Measurements from ENCODE around the gene CCL17. TPM values are rescaled to one million over a fixed set of nuclear protein-coding genes. Genes with fewer than 3 reads are reported as not detected.
A peak's percentile ranks its signal among the peaks of the same experiment; 100 is the strongest.

The CCL17 gene
- total and polyA plus RNA-seq, 4 donors = 0.94 TPM; not detected in 3

DNA sequence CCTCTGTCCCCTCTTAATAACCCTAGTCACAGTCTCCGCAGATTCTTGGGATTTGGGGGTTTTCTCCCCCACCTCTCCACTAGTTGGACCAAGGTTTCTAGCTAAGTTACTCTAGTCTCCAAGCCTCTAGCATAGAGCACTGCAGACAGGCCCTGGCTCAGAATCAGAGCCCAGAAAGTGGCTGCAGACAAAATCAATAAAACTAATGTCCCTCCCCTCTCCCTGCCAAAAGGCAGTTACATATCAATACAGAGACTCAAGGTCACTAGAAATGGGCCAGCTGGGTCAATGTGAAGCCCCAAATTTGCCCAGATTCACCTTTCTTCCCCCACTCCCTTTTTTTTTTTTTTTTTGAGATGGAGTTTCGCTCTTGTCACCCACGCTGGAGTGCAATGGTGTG, 40.4 kb upstream of the CCL17 start:
- intact Hi-C loops (cut with DNase I) = no loop called here
- ATAC-seq (ENCODE audit: low FRiP score) = no peak
- H3K4me3 ChIP-seq (ENCODE audit: low read length in 2 of 2) = no peak overlapping the region
- no peaks in the 10 kb centered on the region for H3K36me3 ChIP-seq (ENCODE audit: control insufficient read depth in 1 of 2, insufficient read depth in 2 of 2, low read length in 1 of 2)
- no peaks in the 10 kb centered on the region for H3K9me3 ChIP-seq (ENCODE audit: control insufficient read depth, low read length)
- no peaks in the 10 kb centered on the region for H3K4me1 ChIP-seq (ENCODE audit: control insufficient read depth in 1 of 2, insufficient read depth in 2 of 2, low read length in 2 of 2)
- no peak overlapping the region for H3K27ac ChIP-seq (ENCODE audit: low read depth in 1 of 2, low read length in 2 of 2)
- DNase-seq = no peak
- H3K27me3 ChIP-seq (ENCODE audit: control insufficient read depth in 1 of 2, insufficient read depth in 2 of 2, low read length in 1 of 2) = no peaks in the 10 kb centered on the region
- WGBS, 2 donors = 93 to 98% methylated on average over 3 of the region's 3 CpGs

DNA sequence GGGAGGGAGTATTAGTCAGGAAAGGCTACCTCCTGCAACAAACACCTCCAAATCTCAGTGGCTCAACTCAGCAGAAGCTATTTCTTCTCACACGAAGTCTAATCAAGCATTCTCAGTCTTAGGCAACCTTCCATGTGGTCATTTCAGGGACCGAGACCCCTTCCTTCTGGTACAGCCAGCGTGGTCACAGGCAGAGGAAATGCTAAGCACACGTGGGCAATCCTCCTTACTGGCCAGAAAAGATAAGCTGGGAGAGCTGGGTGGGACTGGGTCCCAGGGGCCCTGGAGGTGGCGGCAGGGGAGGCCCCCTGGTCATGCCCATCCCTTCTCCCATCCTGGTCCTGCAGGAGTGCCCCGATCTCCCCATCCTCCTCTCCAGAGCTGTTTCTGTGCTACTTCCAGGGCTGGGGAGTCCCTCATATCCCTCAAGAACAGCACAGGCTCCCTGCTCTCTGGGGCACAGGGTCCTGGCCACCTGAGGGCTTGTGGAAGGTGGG, 38.0 kb upstream of the CCL17 start:
- intact Hi-C loops (cut with DNase I) = no loop called here
- ATAC-seq (ENCODE audit: low FRiP score) (no peak), DNase-seq (no peak)
- Histone ChIP-seq H3K27ac (ENCODE audit: low read depth in 1 of 2, low read length in 2 of 2) (no peak overlapping the region), H3K4me1 (ENCODE audit: control insufficient read depth in 1 of 2, insufficient read depth in 2 of 2, low read length in 2 of 2) (no peaks in the 10 kb centered on the region), H3K36me3 (ENCODE audit: control insufficient read depth in 1 of 2, insufficient read depth in 2 of 2, low read length in 1 of 2) (no peaks in the 10 kb centered on the region), H3K9me3 (ENCODE audit: control insufficient read depth, low read length) (no peaks in the 10 kb centered on the region), H3K27me3 (ENCODE audit: control insufficient read depth in 1 of 2, insufficient read depth in 2 of 2, low read length in 1 of 2) (no peaks in the 10 kb centered on the region), H3K4me3 (ENCODE audit: low read length in 2 of 2) (no peak overlapping the region)
- WGBS, 2 donors = 34 to 48% methylated on average over 6 of the region's 6 CpGs

DNA sequence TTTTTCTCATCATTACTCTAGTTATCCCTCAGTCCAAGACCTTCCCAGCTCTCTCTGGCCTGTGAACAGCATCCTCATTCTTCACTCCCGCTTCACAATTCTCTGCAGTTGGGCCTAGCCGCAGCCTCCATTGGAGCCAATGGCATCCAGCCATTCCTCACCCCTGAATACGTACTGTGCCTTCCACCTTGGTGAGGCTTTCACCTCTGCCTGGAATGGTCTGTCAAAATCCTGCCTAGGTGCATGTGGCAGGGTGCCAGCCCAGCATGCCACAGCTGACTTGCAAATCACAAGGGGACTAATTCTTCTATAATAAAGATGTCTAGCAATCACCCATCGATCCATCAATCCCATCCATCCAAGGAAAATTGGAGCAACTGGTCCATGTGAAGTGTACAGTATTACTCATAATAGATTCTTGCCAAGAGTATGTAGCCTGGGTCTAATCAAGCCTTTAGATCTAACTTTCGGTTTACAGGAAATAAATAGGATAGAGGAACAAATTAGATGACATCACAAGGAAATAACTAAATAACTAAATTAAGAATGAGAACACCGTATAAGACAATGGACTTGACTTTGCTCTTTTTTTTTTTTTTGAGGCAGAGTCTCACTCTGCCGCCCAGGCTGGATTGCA, 37.3 kb upstream of the CCL17 start:
- intact Hi-C loops (cut with DNase I) = no loop called here
- Histone ChIP-seq H3K4me1 (ENCODE audit: control insufficient read depth in 1 of 2, insufficient read depth in 2 of 2, low read length in 2 of 2) (no peaks in the 10 kb centered on the region), H3K4me3 (ENCODE audit: low read length in 2 of 2) (no peak overlapping the region), H3K9me3 (ENCODE audit: control insufficient read depth, low read length) (no peaks in the 10 kb centered on the region), H3K27ac (ENCODE audit: low read depth in 1 of 2, low read length in 2 of 2) (no peak overlapping the region), H3K36me3 (ENCODE audit: control insufficient read depth in 1 of 2, insufficient read depth in 2 of 2, low read length in 1 of 2) (no peaks in the 10 kb centered on the region), H3K27me3 (ENCODE audit: control insufficient read depth in 1 of 2, insufficient read depth in 2 of 2, low read length in 1 of 2) (no peaks in the 10 kb centered on the region)
- DNase-seq = no peak
- no peak for ATAC-seq (ENCODE audit: low FRiP score)
- WGBS, 2 donors = 73 to 78% methylated on average over 7 of the region's 7 CpGs

DNA sequence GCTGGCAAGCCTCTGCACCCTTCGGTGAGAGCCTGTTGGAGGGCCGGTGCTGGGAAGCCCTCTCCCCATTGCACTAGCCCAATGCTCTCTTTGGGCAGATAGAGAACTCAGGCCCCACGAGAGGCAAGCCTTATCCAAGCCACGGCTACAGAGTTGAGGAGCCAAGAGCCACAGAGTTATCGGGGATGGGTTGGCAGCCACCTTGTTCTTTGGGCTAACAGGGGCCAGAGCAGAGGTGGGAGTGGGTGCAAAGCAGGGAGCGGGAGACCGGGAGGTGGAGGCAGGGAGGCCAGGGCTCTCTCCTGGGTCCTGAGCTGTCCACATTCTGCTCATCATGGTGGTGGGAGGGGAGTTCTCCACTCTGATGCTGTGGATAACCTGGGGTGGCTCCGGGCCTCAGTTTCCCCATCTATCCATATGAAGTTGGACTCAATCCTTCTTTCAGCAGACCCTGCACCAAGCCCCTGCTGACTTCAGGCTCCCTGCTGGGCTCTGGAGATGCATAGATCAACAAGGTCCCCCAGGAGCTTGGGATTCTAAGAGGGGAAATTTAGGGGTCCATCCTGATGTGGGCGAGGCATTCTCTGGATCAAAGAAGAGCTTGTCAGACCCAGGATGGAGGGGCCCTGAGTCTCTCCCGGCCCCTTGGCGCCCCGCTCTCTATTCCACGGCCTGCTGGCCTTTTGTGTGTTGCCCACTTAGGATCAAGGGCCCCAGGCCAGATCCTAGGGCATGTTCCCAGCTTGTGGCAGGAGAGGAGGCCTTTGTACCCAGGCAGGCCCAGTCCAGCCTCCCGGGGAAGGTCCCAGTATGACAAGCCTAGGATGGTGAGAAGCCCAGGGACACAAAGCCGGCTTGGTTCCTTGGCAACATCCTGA, 32.8 kb upstream of the CCL17 start:
- no peaks in the 10 kb centered on the region for H3K27me3 ChIP-seq (ENCODE audit: control insufficient read depth in 1 of 2, insufficient read depth in 2 of 2, low read length in 1 of 2)
- H3K36me3 ChIP-seq (ENCODE audit: control insufficient read depth in 1 of 2, insufficient read depth in 2 of 2, low read length in 1 of 2) = no peaks in the 10 kb centered on the region
- intact Hi-C loops (cut with DNase I) = loop anchor here (1.0 to 5.0 kb wide), 4 partner anchors 46 to 66 kb away; no protein-coding TSS in a partner anchor
- ATAC-seq (ENCODE audit: low FRiP score) = no peak
- peak overlapping the region; percentile 34 to 78 for H3K27ac ChIP-seq (ENCODE audit: low read depth in 1 of 2, low read length in 2 of 2)
- H3K4me3 ChIP-seq (ENCODE audit: low read length in 2 of 2) = no peak overlapping the region
- no peaks in the 10 kb centered on the region for H3K9me3 ChIP-seq (ENCODE audit: control insufficient read depth, low read length)
- WGBS, 2 donors = 24 to 30% methylated on average over 14 to 15 of the region's 15 CpGs
- no peaks in the 10 kb centered on the region for H3K4me1 ChIP-seq (ENCODE audit: control insufficient read depth in 1 of 2, insufficient read depth in 2 of 2, low read length in 2 of 2)
- peak; percentile 46 to 92 for DNase-seq

DNA sequence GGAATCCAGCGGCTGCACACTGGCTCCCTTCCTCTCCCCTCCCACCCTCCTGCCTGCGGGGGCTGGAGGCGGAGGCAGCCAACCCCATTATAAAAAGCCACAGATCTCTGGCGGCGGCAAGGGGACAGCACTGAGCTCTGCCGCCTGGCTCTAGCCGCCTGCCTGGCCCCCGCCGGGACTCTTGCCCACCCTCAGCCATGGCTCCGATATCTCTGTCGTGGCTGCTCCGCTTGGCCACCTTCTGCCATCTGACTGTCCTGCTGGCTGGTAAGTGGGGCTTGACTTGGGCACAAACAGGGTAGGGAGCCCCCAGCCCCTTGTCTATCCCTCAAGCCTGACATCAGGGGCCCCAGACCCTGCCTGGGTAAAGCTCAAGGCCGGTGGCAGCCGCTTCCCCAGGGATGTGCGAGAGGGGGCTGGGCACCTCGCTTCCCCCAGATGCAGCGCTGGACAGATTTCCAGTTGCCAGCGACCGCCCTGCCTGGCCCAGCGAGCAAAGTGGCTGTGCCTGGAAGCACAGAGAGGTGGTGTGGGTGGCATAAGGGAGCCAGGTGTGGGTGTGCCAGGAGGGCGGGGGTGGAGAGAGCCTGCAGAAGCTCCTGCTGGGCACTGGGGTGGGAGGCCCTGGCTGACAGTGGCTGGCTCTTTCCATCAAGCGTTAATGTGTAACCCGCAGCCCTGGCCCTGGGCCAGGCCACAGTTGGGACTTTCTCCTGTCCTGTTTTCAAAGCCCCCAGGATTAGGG, 32.0 kb upstream of the CCL17 start, which contains the start of gene CX3CL1:
Gene CX3CL1, plus strand, starts transcription at position 119 of the 745 bp plus-strand sequence. Its CDS starts 79 bp downstream, at position 198.
- Histone ChIP-seq H3K27ac (ENCODE audit: low read depth in 1 of 2, low read length in 2 of 2) (peak within 1 kb of the TSS; percentile 44 to 79), H3K36me3 (ENCODE audit: control insufficient read depth in 1 of 2, insufficient read depth in 2 of 2, low read length in 1 of 2) (no peaks in the 10 kb centered on the region), H3K9me3 (ENCODE audit: control insufficient read depth, low read length) (no peaks in the 10 kb centered on the region), H3K4me3 (ENCODE audit: low read length in 2 of 2) (peak within 1 kb of the TSS; percentile 52 to 69), H3K27me3 (ENCODE audit: control insufficient read depth in 1 of 2, insufficient read depth in 2 of 2, low read length in 1 of 2) (no peaks in the 10 kb centered on the region), H3K4me1 (ENCODE audit: control insufficient read depth in 1 of 2, insufficient read depth in 2 of 2, low read length in 2 of 2) (peaks cover 0 to under 1% of the 10 kb centered on the region in 2 donors)
- 2 to 6% methylated on average over 22 to 23 of the region's 23 CpGs for whole genome bisulfite sequencing, 2 donors
- DNase-seq = peak; percentile 80 to 92
- intact Hi-C loops (cut with DNase I) = loop anchor here (1.0 to 5.0 kb wide), 4 partner anchors 45 to 67 kb away; no protein-coding TSS in a partner anchor
- ATAC-seq (ENCODE audit: low FRiP score) = peak; percentile 93

DNA sequence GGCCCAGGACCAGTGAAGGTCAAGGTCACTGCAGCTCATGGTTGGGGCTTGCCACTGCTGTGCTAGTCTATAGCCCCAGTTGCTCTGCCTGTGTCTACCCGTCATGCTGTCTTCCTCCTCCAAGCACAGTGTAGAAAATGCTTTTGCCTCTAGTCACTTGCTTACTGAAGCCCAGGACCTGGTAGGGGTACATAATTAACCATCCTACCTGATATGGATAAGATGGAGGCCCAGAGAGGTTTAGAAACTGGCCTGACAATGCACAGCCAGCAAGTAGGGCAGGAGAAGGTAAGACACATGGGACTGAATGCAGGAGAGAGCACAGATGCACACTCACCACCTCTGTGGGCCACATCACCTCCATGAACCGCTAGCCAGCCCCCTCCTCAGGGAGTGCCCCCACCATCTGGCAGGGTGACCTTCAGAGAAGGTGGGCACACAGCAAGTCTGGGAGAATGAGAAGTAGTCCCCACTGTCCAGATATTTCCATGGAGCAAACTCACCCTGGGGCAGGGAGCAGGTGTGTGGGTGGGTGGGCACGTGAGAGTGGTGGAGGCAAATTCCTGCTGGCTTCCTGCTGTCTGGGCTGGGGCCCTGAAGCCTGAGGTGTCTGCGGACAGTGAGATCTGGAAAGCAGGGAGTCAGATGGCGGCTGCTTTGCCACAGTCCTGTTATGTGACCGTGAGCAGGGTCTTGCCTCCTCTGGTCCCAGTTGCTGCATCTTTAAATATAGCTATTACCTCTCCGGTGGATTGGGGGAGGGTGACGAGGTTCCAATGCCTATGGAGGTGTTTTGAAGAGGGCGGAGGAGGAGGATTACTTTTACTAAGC, 31.2 kb upstream of the CCL17 start:
- ATAC-seq (ENCODE audit: low FRiP score) (peak; percentile 26), DNase-seq (peak; percentile 60 to 71)
- intact Hi-C loops (cut with DNase I) = loop anchor here (2.0 to 5.0 kb wide), 3 partner anchors 44 to 56 kb away; no protein-coding TSS in a partner anchor
- Histone ChIP-seq H3K27ac (ENCODE audit: low read depth in 1 of 2, low read length in 2 of 2) (peak overlapping the region; percentile 44 to 79), H3K4me1 (ENCODE audit: control insufficient read depth in 1 of 2, insufficient read depth in 2 of 2, low read length in 2 of 2) (peaks cover 0 to 6% of the 10 kb centered on the region in 2 donors), H3K36me3 (ENCODE audit: control insufficient read depth in 1 of 2, insufficient read depth in 2 of 2, low read length in 1 of 2) (no peaks in the 10 kb centered on the region), H3K27me3 (ENCODE audit: control insufficient read depth in 1 of 2, insufficient read depth in 2 of 2, low read length in 1 of 2) (no peaks in the 10 kb centered on the region), H3K9me3 (ENCODE audit: control insufficient read depth, low read length) (no peaks in the 10 kb centered on the region), H3K4me3 (ENCODE audit: low read length in 2 of 2) (peak overlapping the region; percentile 52 to 69)
- 2 to 6% methylated on average over 9 of the region's 9 CpGs for WGBS, 2 donors

DNA sequence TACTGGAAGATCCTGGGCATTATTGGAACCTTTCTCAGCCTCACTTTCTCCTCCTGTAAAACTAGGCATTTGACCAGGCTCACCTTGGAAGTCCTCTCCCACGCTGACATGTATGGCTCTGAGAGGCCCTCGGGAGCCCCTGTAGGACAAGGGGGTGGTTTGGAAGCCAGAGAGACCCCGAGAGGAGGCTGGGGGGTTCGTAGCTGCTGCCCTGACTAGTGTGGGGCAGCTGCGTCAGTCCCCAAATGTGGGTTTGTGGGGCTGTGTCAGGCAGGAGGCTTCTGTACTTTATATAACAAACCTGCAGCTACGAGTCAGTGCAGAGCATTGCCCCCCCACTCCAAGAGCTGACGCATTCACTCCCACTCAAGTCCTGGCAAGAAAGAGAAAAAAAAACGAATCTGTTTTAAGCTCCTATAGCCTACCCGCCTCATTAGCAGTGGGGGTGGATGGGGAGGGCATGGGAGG, 30.5 kb upstream of the CCL17 start:
- ATAC-seq (ENCODE audit: low FRiP score) (peak; percentile 45), DNase-seq (peak; percentile 60 to 83)
- 3 to 7% methylated on average over 9 of the region's 9 CpGs for WGBS, 2 donors
- peak overlapping the region; percentile 52 to 69 for H3K4me3 ChIP-seq (ENCODE audit: low read length in 2 of 2)
- peaks cover 0 to 6% of the 10 kb centered on the region in 2 donors for H3K4me1 ChIP-seq (ENCODE audit: control insufficient read depth in 1 of 2, insufficient read depth in 2 of 2, low read length in 2 of 2)
- H3K27ac ChIP-seq (ENCODE audit: low read depth in 1 of 2, low read length in 2 of 2) = peak overlapping the region; percentile 44 to 79
- no peaks in the 10 kb centered on the region for H3K36me3 ChIP-seq (ENCODE audit: control insufficient read depth in 1 of 2, insufficient read depth in 2 of 2, low read length in 1 of 2)
- H3K27me3 ChIP-seq (ENCODE audit: control insufficient read depth in 1 of 2, insufficient read depth in 2 of 2, low read length in 1 of 2) = no peaks in the 10 kb centered on the region
- intact Hi-C loops (cut with DNase I) = loop anchor here (1.0 to 5.0 kb wide), 3 partner anchors 43 to 69 kb away; no protein-coding TSS in a partner anchor
- H3K9me3 ChIP-seq (ENCODE audit: control insufficient read depth, low read length) = no peaks in the 10 kb centered on the region
